Stimulated activated memory B cell treated with anti-CD40 and anti-IgM and Interleukin-4, amounts not matched to agents 10 μg/mL and 1 μg/mL and 100 μg/mL, for 72 hours (primary cell): ENCODE results near the gene ANKRD23.
"Not testable (repeated sequence)": the region's sequence is repeated elsewhere in the genome, so short reads cannot be mapped to it uniquely, and the experiment has no call there.

Experiments used
- ATAC-seq: fragments of 150-1000 bp; cut with Tn5 transposase; 2 replicates; pipeline ENCODE4 v1.10.0; 2021
- H3K27ac Mint-ChIP-seq: one replicate; pipeline ENCODE4 v1.8.0; 2022; ENCODE audit warnings: mild to moderate bottlenecking, mixed read lengths
- H3K27me3 Mint-ChIP-seq: one replicate; pipeline ENCODE4 v1.8.0; 2022; ENCODE audit warnings: mixed read lengths
- H3K36me3 Mint-ChIP-seq: one replicate; pipeline ENCODE4 v1.8.0; 2022; ENCODE audit warnings: mixed read lengths
- H3K4me1 Mint-ChIP-seq: one replicate; pipeline ENCODE4 v1.8.0; 2022; ENCODE audit warnings: mixed read lengths
- H3K4me3 Mint-ChIP-seq: one replicate; pipeline ENCODE4 v1.8.0; 2022; ENCODE audit warnings: mild to moderate bottlenecking, moderate library complexity, mixed read lengths
- H3K9me3 Mint-ChIP-seq: one replicate; pipeline ENCODE4 v1.8.0; 2022; ENCODE audit warnings: mixed read lengths

The ANKRD23 gene

GRCh38 chr2:96809951-96810782 is 33.7 kb downstream of the ANKRD23 start:
- no peak for ATAC-seq
- peaks cover 51% of the 10 kb centered on the region for H3K4me1 Mint-ChIP-seq
- H3K27ac Mint-ChIP-seq: peak overlapping the region; percentile 44

GRCh38 chr2:96809216-96809882 is 34.5 kb downstream of the ANKRD23 start:
- peak overlapping the region; percentile 98 for H3K27ac Mint-ChIP-seq
- peaks cover 40% of the 10 kb centered on the region for H3K36me3 Mint-ChIP-seq
- no peaks in the 10 kb centered on the region for H3K9me3 Mint-ChIP-seq
- no peak for ATAC-seq
- no peak overlapping the region for H3K4me3 Mint-ChIP-seq
- H3K4me1 Mint-ChIP-seq: peaks cover 46% of the 10 kb centered on the region
- H3K27me3 Mint-ChIP-seq: no peaks in the 10 kb centered on the region

More at GRCh38 chr2:96809951-96810782, 33.7 kb downstream of the ANKRD23 start:
- Mint-ChIP-seq H3K9me3 (no peaks in the 10 kb centered on the region), H3K36me3 (peaks cover 40% of the 10 kb centered on the region), H3K27me3 (no peaks in the 10 kb centered on the region), H3K4me3 (no peak overlapping the region)

GRCh38 chr2:96808176-96808837 is 35.5 kb downstream of the ANKRD23 start:
- ATAC-seq: no peak
- H3K27me3 Mint-ChIP-seq: no peaks in the 10 kb centered on the region
- H3K4me1 Mint-ChIP-seq: peaks cover 46% of the 10 kb centered on the region
- no peaks in the 10 kb centered on the region for H3K9me3 Mint-ChIP-seq
- H3K27ac Mint-ChIP-seq: peak overlapping the region; percentile 98
- peaks cover 40% of the 10 kb centered on the region for H3K36me3 Mint-ChIP-seq
- H3K4me3 Mint-ChIP-seq: no peak overlapping the region

- Mint-ChIP-seq H3K36me3 (peaks cover 32% of the 10 kb centered on the region), H3K4me1 (peaks cover 35% of the 10 kb centered on the region), H3K27ac (peak overlapping the region; percentile 98), H3K9me3 (no peaks in the 10 kb centered on the region), H3K27me3 (no peaks in the 10 kb centered on the region), H3K4me3 (peak overlapping the region; percentile 77)
- ATAC-seq: no peak
Measured at GRCh38 chr2:96807127-96807471, 36.7 kb downstream of the ANKRD23 start.

- Mint-ChIP-seq H3K4me1 (peaks cover 30% of the 10 kb centered on the region), H3K27me3 (no peaks in the 10 kb centered on the region), H3K4me3 (peak overlapping the region; percentile 77), H3K27ac (peak overlapping the region; percentile 98), H3K36me3 (peaks cover 32% of the 10 kb centered on the region), H3K9me3 (no peaks in the 10 kb centered on the region)
- ATAC-seq: peak; percentile 86
Measured at GRCh38 chr2:96806468-96807126, 37.2 kb downstream of the ANKRD23 start.

- H3K4me1 Mint-ChIP-seq: peaks cover 24% of the 10 kb centered on the region
- ATAC-seq, H3K4me3 Mint-ChIP-seq, H3K9me3 Mint-ChIP-seq, H3K27me3 Mint-ChIP-seq: not testable (repeated sequence)
- H3K36me3 Mint-ChIP-seq: peaks cover 28% of the 10 kb centered on the region
- H3K27ac Mint-ChIP-seq: peak overlapping the region; percentile 98
Measured at GRCh38 chr2:96805946-96806345, 37.9 kb downstream of the ANKRD23 start.

- peaks cover 22% of the 10 kb centered on the region for H3K36me3 Mint-ChIP-seq
- no peak for ATAC-seq
- no peaks in the 10 kb centered on the region for H3K27me3 Mint-ChIP-seq
- H3K9me3 Mint-ChIP-seq: no peaks in the 10 kb centered on the region
- H3K27ac Mint-ChIP-seq: no peak overlapping the region
- H3K4me1 Mint-ChIP-seq: peaks cover 16% of the 10 kb centered on the region
- no peak overlapping the region for H3K4me3 Mint-ChIP-seq
Measured at GRCh38 chr2:96804986-96805385, 38.8 kb downstream of the ANKRD23 start.

- no peak overlapping the region for H3K4me3 Mint-ChIP-seq
- no peak for ATAC-seq
Measured at GRCh38 chr2:96802721-96803120, 41.1 kb downstream of the ANKRD23 start.

GRCh38 chr2:96801786-96802595 is 41.8 kb downstream of the ANKRD23 start:
- ATAC-seq: peak; percentile 73
- Mint-ChIP-seq H3K27ac (no peak overlapping the region), H3K27me3 (no peaks in the 10 kb centered on the region), H3K4me1 (peaks cover 10% of the 10 kb centered on the region), H3K4me3 (no peak overlapping the region), H3K9me3 (no peaks in the 10 kb centered on the region), H3K36me3 (peaks cover 18% of the 10 kb centered on the region)

More at GRCh38 chr2:96802721-96803120, 41.1 kb downstream of the ANKRD23 start:
- Mint-ChIP-seq H3K27ac (no peak overlapping the region), H3K9me3 (no peaks in the 10 kb centered on the region), H3K4me1 (peaks cover 16% of the 10 kb centered on the region), H3K36me3 (peaks cover 18% of the 10 kb centered on the region), H3K27me3 (no peaks in the 10 kb centered on the region)

GRCh38 chr2:96801005-96801785 is 42.6 kb downstream of the ANKRD23 start:
- H3K9me3 Mint-ChIP-seq: no peaks in the 10 kb centered on the region

GRCh38 chr2:96800061-96801004 is 43.5 kb downstream of the ANKRD23 start:
- Mint-ChIP-seq H3K27ac (peak overlapping the region; percentile 55), H3K4me3 (no peak overlapping the region), H3K9me3 (no peaks in the 10 kb centered on the region), H3K27me3 (no peaks in the 10 kb centered on the region), H3K36me3 (peaks cover 13% of the 10 kb centered on the region), H3K4me1 (no peaks in the 10 kb centered on the region)
- peak; percentile 50 for ATAC-seq

More at GRCh38 chr2:96801005-96801785, 42.6 kb downstream of the ANKRD23 start:
- Mint-ChIP-seq H3K36me3 (peaks cover 14% of the 10 kb centered on the region), H3K27me3 (no peaks in the 10 kb centered on the region), H3K4me3 (no peak overlapping the region), H3K27ac (no peak overlapping the region), H3K4me1 (peaks cover 2% of the 10 kb centered on the region)
- peak; percentile 89 for ATAC-seq

GRCh38 chr2:96799623-96799935 is 44.2 kb downstream of the ANKRD23 start:
- Mint-ChIP-seq H3K36me3 (peaks cover 13% of the 10 kb centered on the region), H3K4me3 (no peak overlapping the region), H3K4me1 (no peaks in the 10 kb centered on the region), H3K9me3 (no peaks in the 10 kb centered on the region), H3K27ac (peak overlapping the region; percentile 55), H3K27me3 (no peaks in the 10 kb centered on the region)
- ATAC-seq: no peak
